Measurements from ENCODE around the gene HNRNPA0.

GRCh38 chr5:137782055-137782454 is 27.9 kb upstream of the HNRNPA0 start:
- TF ChIP-seq TAF1 (IDR thresholded peaks at IDR 0.05; ENCODE audit: low read depth): no peak
- TF ChIP-seq CTCF (IDR thresholded peaks at IDR 0.05; ENCODE audit: poor library complexity, severe bottlenecking): no peak
- no peak for TF ChIP-seq SMC3 (conservative IDR thresholded peaks at IDR 0.05; ENCODE audit: poor library complexity)
- no peak for TF ChIP-seq EP300 (conservative IDR thresholded peaks at IDR 0.05; ENCODE audit: poor library complexity, severe bottlenecking)
- no peak for TF ChIP-seq REST (IDR thresholded peaks at IDR 0.05; ENCODE audit: borderline replicate concordance)
- no peak for TF ChIP-seq MXI1 (conservative IDR thresholded peaks at IDR 0.05; ENCODE audit: poor library complexity, severe bottlenecking)
- no peak for TF ChIP-seq POLR2AphosphoS5 (IDR thresholded peaks at IDR 0.05)
- TF ChIP-seq EZH2 (IDR thresholded peaks at IDR 0.05; ENCODE audit: borderline replicate concordance, insufficient read depth, low read length, poor library complexity, severe bottlenecking): no peak
